ENCODE data around the gene VAPA.

- TF ChIP-seq POLR2A (IDR thresholded peaks at IDR 0.05; ENCODE audit: low read depth, low read length) (peak; percentile 82), ELK1 (IDR thresholded peaks at IDR 0.05; ENCODE audit: borderline replicate concordance, low read depth, low read length) (no peak)
- TF ChIP-seq, protein P1, sequence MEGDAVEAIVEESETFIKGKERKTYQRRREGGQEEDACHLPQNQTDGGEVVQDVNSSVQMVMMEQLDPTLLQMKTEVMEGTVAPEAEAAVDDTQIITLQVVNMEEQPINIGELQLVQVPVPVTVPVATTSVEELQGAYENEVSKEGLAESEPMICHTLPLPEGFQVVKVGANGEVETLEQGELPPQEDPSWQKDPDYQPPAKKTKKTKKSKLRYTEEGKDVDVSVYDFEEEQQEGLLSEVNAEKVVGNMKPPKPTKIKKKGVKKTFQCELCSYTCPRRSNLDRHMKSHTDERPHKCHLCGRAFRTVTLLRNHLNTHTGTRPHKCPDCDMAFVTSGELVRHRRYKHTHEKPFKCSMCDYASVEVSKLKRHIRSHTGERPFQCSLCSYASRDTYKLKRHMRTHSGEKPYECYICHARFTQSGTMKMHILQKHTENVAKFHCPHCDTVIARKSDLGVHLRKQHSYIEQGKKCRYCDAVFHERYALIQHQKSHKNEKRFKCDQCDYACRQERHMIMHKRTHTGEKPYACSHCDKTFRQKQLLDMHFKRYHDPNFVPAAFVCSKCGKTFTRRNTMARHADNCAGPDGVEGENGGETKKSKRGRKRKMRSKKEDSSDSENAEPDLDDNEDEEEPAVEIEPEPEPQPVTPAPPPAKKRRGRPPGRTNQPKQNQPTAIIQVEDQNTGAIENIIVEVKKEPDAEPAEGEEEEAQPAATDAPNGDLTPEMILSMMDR (conservative IDR thresholded peaks at IDR 0.05; ENCODE audit: low read depth, low read length): no peak
Measured at GRCh38 chr18:9914584-9915290, 921 bp downstream of the VAPA start.

Measured in IMR-90 (cell line).